ENCODE data around the gene GALNT12.

Gene GALNT12

DNA sequence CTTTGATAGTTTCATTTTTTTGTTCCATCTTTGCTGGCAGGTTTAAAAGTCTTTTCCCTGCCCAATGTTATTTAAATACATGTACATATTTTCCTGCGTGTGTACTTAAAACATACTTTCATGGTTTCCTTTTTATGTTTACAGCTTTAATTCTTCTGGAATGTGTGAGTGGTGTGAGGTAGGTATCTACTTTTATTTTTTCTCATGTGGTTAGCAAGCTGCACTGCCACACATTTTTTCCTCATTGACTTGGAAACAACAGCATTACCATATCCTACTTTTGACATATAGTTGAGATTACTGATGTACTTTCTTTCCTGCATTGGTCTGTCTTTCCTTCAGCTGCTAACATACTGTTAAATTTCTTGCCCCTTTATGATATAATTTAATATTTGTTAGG is 84.8 kb downstream of the GALNT12 start:
- no peaks in the 10 kb centered on the region for H3K36me3 ChIP-seq (ENCODE audit: control insufficient read depth, low read depth, low read length)
- H3K9me3 ChIP-seq (ENCODE audit: control insufficient read depth, low read depth, low read length): no peaks in the 10 kb centered on the region
- no peak overlapping the region for H3K9ac ChIP-seq (ENCODE audit: low read length)
- no peaks in the 10 kb centered on the region for H3K4me1 ChIP-seq (ENCODE audit: control insufficient read depth, low read depth, low read length)
- H3K27ac ChIP-seq (ENCODE audit: low read length): no peak overlapping the region
- no peaks in the 10 kb centered on the region for H3K27me3 ChIP-seq (ENCODE audit: control insufficient read depth, insufficient read depth, low read length)
- no peak overlapping the region for H3K4me3 ChIP-seq (ENCODE audit: low read length)

DNA sequence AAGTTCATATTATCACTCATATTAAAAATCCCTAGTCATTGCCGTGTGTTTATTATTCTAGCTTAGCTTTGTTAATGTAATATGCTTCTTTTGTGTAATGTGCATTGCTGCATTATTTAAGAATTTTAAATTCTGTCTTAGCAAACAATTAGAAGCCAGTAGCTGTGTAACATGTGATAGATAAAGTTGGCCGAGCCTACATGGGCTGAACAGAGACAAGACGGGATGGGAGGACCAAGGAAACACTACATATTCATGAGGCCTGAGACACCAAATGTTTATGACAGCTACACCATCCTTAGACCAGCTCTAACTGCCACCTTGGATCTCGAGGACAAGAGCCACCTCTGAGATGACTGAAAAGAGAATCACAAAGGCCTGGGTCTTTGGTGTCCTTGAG is 85.2 kb downstream of the GALNT12 start:
- no peak overlapping the region for H3K4me3 ChIP-seq (ENCODE audit: low read length)
- no peak overlapping the region for H3K27ac ChIP-seq (ENCODE audit: low read length)
- no peaks in the 10 kb centered on the region for H3K36me3 ChIP-seq (ENCODE audit: control insufficient read depth, low read depth, low read length)
- H3K9ac ChIP-seq (ENCODE audit: low read length): no peak overlapping the region
- no peaks in the 10 kb centered on the region for H3K9me3 ChIP-seq (ENCODE audit: control insufficient read depth, low read depth, low read length)
- no peaks in the 10 kb centered on the region for H3K4me1 ChIP-seq (ENCODE audit: control insufficient read depth, low read depth, low read length)
- no peaks in the 10 kb centered on the region for H3K27me3 ChIP-seq (ENCODE audit: control insufficient read depth, insufficient read depth, low read length)

DNA sequence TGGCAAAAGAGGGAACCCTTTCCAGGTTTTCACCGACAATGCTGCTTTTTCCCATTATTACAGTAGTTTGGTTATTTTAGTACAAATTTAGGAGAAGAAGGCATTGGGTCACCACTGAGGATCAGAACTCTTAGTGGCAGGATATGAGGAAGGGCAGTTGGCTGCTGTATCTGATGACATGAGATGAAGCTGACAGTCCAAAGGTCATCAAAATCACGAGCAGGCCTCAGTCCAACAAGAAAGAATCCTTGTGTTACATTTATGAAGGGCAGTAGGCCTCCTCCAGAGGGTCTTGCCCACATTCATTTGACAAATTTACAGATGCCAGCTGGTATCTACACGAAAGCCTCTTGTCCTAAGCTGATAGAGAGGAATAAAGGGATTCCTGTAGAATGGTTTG is 86.7 kb downstream of the GALNT12 start:
- H3K36me3 ChIP-seq (ENCODE audit: control insufficient read depth, low read depth, low read length): no peaks in the 10 kb centered on the region
- H3K27ac ChIP-seq (ENCODE audit: low read length): no peak overlapping the region
- no peaks in the 10 kb centered on the region for H3K9me3 ChIP-seq (ENCODE audit: control insufficient read depth, low read depth, low read length)
- no peaks in the 10 kb centered on the region for H3K27me3 ChIP-seq (ENCODE audit: control insufficient read depth, insufficient read depth, low read length)
- H3K4me3 ChIP-seq (ENCODE audit: low read length): no peak overlapping the region
- H3K9ac ChIP-seq (ENCODE audit: low read length): no peak overlapping the region
- no peaks in the 10 kb centered on the region for H3K4me1 ChIP-seq (ENCODE audit: control insufficient read depth, low read depth, low read length)

DNA sequence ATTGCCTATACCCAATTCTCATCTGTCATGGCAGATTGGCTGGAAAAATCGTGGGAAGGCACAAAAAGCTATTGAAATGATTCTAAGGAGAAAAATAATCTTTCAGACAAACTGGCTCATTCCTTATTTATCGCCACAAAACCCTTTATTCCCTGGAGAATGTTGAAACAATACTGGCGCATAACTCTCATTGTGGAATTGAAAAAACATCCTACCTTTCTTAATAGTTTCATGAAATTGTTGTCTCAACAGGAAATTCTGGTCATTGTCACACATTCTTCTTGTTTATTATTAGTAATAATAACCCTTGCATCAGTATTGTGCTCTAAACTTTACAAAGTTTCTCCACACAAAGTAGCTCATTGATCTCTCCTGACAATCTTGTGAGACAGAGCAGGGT is 87.3 kb downstream of the GALNT12 start:
- Histone ChIP-seq H3K9me3 (ENCODE audit: control insufficient read depth, low read depth, low read length) (no peaks in the 10 kb centered on the region), H3K4me1 (ENCODE audit: control insufficient read depth, low read depth, low read length) (no peaks in the 10 kb centered on the region), H3K9ac (ENCODE audit: low read length) (no peak overlapping the region), H3K27me3 (ENCODE audit: control insufficient read depth, insufficient read depth, low read length) (no peaks in the 10 kb centered on the region), H3K27ac (ENCODE audit: low read length) (no peak overlapping the region), H3K36me3 (ENCODE audit: control insufficient read depth, low read depth, low read length) (no peaks in the 10 kb centered on the region), H3K4me3 (ENCODE audit: low read length) (no peak overlapping the region)

GRCh38 chr9:98896632-98897031 is 89.2 kb downstream of the GALNT12 start:
- Histone ChIP-seq H3K4me3 (ENCODE audit: low read length) (no peak overlapping the region), H3K27ac (ENCODE audit: low read length) (no peak overlapping the region), H3K27me3 (ENCODE audit: control insufficient read depth, insufficient read depth, low read length) (no peaks in the 10 kb centered on the region), H3K9ac (ENCODE audit: low read length) (no peak overlapping the region), H3K36me3 (ENCODE audit: control insufficient read depth, low read depth, low read length) (no peaks in the 10 kb centered on the region), H3K9me3 (ENCODE audit: control insufficient read depth, low read depth, low read length) (no peaks in the 10 kb centered on the region), H3K4me1 (ENCODE audit: control insufficient read depth, low read depth, low read length) (no peaks in the 10 kb centered on the region)

DNA sequence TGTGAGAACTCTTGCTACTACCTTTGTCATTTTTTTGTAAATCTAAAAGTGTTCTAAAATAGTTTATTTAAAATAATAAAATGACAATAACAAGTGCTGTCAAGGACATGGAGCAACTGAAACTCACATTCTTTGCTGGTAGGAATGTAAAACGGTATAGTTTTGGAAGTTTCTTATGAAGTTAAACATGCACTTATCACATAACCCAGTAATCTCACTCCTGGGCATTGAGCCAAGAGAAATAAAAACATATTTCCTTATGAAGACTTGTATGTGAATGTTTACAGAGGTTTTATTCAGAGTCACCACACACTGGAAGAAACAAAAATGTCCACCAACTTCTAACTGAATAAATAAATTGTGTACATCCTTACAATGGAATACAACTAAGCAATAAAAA is 90.3 kb downstream of the GALNT12 start:
- no peaks in the 10 kb centered on the region for H3K9me3 ChIP-seq (ENCODE audit: control insufficient read depth, low read depth, low read length)
- H3K4me1 ChIP-seq (ENCODE audit: control insufficient read depth, low read depth, low read length): no peaks in the 10 kb centered on the region
- no peak overlapping the region for H3K9ac ChIP-seq (ENCODE audit: low read length)
- H3K27ac ChIP-seq (ENCODE audit: low read length): no peak overlapping the region
- H3K27me3 ChIP-seq (ENCODE audit: control insufficient read depth, insufficient read depth, low read length): no peaks in the 10 kb centered on the region
- no peaks in the 10 kb centered on the region for H3K36me3 ChIP-seq (ENCODE audit: control insufficient read depth, low read depth, low read length)
- H3K4me3 ChIP-seq (ENCODE audit: low read length): no peak overlapping the region

GRCh38 chr9:98899408-98900056 is 92.1 kb downstream of the GALNT12 start:
- Histone ChIP-seq H3K27me3 (ENCODE audit: control insufficient read depth, insufficient read depth, low read length) (no peaks in the 10 kb centered on the region), H3K36me3 (ENCODE audit: control insufficient read depth, low read depth, low read length) (no peaks in the 10 kb centered on the region), H3K9ac (ENCODE audit: low read length) (no peak overlapping the region), H3K9me3 (ENCODE audit: control insufficient read depth, low read depth, low read length) (no peaks in the 10 kb centered on the region), H3K4me1 (ENCODE audit: control insufficient read depth, low read depth, low read length) (no peaks in the 10 kb centered on the region), H3K4me3 (ENCODE audit: low read length) (no peak overlapping the region), H3K27ac (ENCODE audit: low read length) (no peak overlapping the region)
